ENCODE data around the gene ACTRT1.

The ACTRT1 gene

DNA sequence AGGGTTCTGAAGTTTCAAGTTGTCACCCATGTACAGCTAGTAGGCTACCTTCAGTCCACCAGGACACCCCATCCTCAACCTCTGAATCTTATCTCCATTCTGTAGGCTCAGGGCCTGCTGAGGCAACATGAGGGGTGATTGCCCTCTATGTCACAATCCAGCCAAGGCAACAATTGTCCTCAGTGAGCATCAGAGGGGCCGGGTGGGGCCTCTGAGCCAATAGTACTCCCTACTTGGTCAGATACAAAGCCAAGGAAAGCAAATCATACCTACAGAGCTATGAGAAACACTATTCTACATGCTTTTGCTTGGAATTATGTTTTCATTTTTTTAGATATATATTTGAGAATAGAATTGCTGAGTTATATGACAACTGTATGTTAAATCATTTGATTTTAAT, at the start of gene ACTRT1:
ACTRT1 (minus strand) TSS at position 101 of the 400 bp plus-strand sequence. CDS start 197 bp downstream, outside the sequence.
- H3K4me1 ChIP-seq (ENCODE audit: control insufficient read depth in 5 of 5, insufficient read depth in 5 of 5, low read length in 5 of 5): no peaks in the 10 kb centered on the region
- no peak within 1 kb of the TSS for H3K4me3 ChIP-seq (ENCODE audit: low read depth in 1 of 5, low read length in 5 of 5)
- H3K27ac ChIP-seq (ENCODE audit: low read depth, low read length): no peak within 1 kb of the TSS
- no peaks in the 10 kb centered on the region for H3K27me3 ChIP-seq (ENCODE audit: control insufficient read depth in 5 of 5, insufficient read depth in 4 of 5, low read length in 5 of 5)
- H3K9me3 ChIP-seq (ENCODE audit: control insufficient read depth in 5 of 5, low read length in 5 of 5): peaks cover 0 to 4% (median 0%) of the 10 kb centered on the region in 5 donors
- H3K36me3 ChIP-seq (ENCODE audit: control insufficient read depth in 5 of 5, insufficient read depth in 5 of 5, low read length in 5 of 5): no peaks in the 10 kb centered on the region
- no peak within 1 kb of the TSS for H3K9ac ChIP-seq (ENCODE audit: low read length in 5 of 5)

DNA sequence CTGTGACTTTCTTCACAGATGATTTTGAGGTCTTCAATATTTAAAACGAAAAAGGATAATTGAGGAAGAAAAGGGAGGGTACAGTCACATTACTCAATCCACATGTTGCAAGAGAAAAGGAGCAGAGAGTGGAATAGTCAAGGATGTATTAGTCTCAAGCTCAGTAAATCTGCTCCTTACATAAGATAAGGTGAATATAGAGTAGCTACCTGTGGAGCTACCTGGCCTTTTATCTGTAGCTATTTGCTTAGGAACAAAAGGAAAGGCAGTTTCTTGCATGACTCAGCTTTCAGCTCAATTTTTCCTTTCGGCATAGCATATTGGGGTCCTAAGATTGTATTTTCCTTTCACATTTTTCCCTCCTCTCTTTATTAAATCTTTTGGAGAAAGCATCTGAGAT, 26.3 kb upstream of the ACTRT1 start:
- no peak overlapping the region for H3K9ac ChIP-seq (ENCODE audit: low read length in 5 of 5)
- no peaks in the 10 kb centered on the region for H3K4me1 ChIP-seq (ENCODE audit: control insufficient read depth in 5 of 5, insufficient read depth in 5 of 5, low read length in 5 of 5)
- no peak overlapping the region for H3K27ac ChIP-seq (ENCODE audit: low read depth, low read length)
- H3K9me3 ChIP-seq (ENCODE audit: control insufficient read depth in 5 of 5, low read length in 5 of 5): no peaks in the 10 kb centered on the region
- H3K36me3 ChIP-seq (ENCODE audit: control insufficient read depth in 5 of 5, insufficient read depth in 5 of 5, low read length in 5 of 5): no peaks in the 10 kb centered on the region
- no peak overlapping the region for H3K4me3 ChIP-seq (ENCODE audit: low read depth in 1 of 5, low read length in 5 of 5)
- no peaks in the 10 kb centered on the region for H3K27me3 ChIP-seq (ENCODE audit: control insufficient read depth in 5 of 5, insufficient read depth in 4 of 5, low read length in 5 of 5)

DNA sequence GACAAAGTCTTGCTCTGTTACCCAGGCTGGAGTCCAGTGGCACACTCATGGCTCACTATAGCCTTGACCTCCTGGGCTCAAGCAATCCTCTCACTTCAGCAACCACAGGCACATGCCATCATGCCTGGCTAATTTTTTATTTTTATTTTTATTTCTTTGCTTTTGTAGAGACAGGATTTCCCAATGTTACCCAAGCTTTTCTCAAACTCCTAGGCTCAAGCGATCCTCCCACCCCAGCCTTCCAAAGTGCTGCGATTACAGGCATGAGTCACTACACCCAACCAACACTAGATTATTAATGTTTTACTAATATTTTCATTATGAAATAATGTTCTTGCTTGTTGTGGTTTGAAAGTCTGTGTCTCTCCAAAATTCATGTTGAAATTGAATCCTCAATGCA, 5.2 kb upstream of the ACTRT1 start:
- H3K36me3 ChIP-seq (ENCODE audit: control insufficient read depth in 5 of 5, insufficient read depth in 5 of 5, low read length in 5 of 5): no peaks in the 10 kb centered on the region
- H3K4me3 ChIP-seq (ENCODE audit: low read depth in 1 of 5, low read length in 5 of 5): no peak overlapping the region
- no peak overlapping the region for H3K27ac ChIP-seq (ENCODE audit: low read depth, low read length)
- H3K27me3 ChIP-seq (ENCODE audit: control insufficient read depth in 5 of 5, insufficient read depth in 4 of 5, low read length in 5 of 5): no peaks in the 10 kb centered on the region
- no peak overlapping the region for H3K9ac ChIP-seq (ENCODE audit: low read length in 5 of 5)
- H3K9me3 ChIP-seq (ENCODE audit: control insufficient read depth in 5 of 5, low read length in 5 of 5): no peaks in the 10 kb centered on the region
- H3K4me1 ChIP-seq (ENCODE audit: control insufficient read depth in 5 of 5, insufficient read depth in 5 of 5, low read length in 5 of 5): no peaks in the 10 kb centered on the region

DNA sequence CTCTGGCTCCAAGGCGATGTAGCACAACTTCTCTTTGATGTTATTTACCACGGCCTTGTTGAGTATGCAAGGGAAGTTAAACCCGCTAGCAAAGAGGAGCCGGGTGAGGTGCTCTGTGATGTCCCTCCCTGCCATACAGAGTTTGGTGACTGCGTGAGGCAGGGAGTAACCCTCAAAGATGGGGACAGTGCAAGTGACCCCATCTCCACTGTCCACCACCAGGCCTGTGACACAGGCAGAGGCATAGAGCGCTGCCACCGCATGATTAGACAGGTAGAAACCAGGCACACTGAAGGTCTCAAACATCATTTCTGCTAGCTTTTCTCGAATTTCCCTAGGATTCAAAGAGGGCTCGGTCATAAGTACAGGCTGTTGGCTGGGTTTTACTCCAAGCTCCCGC, 677 bp downstream of the ACTRT1 start:
- Histone ChIP-seq H3K27me3 (ENCODE audit: control insufficient read depth in 5 of 5, insufficient read depth in 4 of 5, low read length in 5 of 5) (no peaks in the 10 kb centered on the region), H3K36me3 (ENCODE audit: control insufficient read depth in 5 of 5, insufficient read depth in 5 of 5, low read length in 5 of 5) (no peaks in the 10 kb centered on the region), H3K9ac (ENCODE audit: low read length in 5 of 5) (no peak overlapping the region)

DNA sequence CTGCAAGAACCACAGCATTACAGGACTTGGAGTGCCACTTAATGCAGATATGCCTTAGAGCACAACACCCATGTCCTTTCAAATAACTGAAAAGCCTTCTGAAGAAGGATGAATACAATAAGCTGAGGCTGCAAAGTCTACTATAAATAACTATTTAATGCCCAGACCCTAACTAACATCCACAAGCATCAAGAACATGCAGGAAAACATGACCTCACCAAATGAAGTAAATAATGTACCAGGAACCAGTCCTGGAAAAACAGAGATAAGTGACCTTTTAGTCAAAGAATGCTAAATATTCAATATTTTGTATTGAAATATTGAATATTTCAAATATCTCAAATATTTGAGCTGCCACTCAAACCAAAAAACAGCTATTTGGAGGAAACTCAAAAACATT, 16.9 kb downstream of the ACTRT1 start:
- H3K4me1 ChIP-seq (ENCODE audit: control insufficient read depth in 5 of 5, insufficient read depth in 5 of 5, low read length in 5 of 5): no peaks in the 10 kb centered on the region
- no peak overlapping the region for H3K4me3 ChIP-seq (ENCODE audit: low read depth in 1 of 5, low read length in 5 of 5)
- H3K27me3 ChIP-seq (ENCODE audit: control insufficient read depth in 5 of 5, insufficient read depth in 4 of 5, low read length in 5 of 5): no peaks in the 10 kb centered on the region
- H3K27ac ChIP-seq (ENCODE audit: low read depth, low read length): no peak overlapping the region
- H3K36me3 ChIP-seq (ENCODE audit: control insufficient read depth in 5 of 5, insufficient read depth in 5 of 5, low read length in 5 of 5): no peaks in the 10 kb centered on the region
- H3K9me3 ChIP-seq (ENCODE audit: control insufficient read depth in 5 of 5, low read length in 5 of 5): no peaks in the 10 kb centered on the region
- no peak overlapping the region for H3K9ac ChIP-seq (ENCODE audit: low read length in 5 of 5)

More for the DNA sequence above, 677 bp downstream of the ACTRT1 start:
- no peak overlapping the region for H3K27ac ChIP-seq (ENCODE audit: low read depth, low read length)
- no peak overlapping the region for H3K4me3 ChIP-seq (ENCODE audit: low read depth in 1 of 5, low read length in 5 of 5)
- H3K9me3 ChIP-seq (ENCODE audit: control insufficient read depth in 5 of 5, low read length in 5 of 5): peaks cover 0 to 4% (median 0%) of the 10 kb centered on the region in 5 donors
- no peaks in the 10 kb centered on the region for H3K4me1 ChIP-seq (ENCODE audit: control insufficient read depth in 5 of 5, insufficient read depth in 5 of 5, low read length in 5 of 5)

GRCh38 chrX:128021566-128021965, 30.6 kb downstream of the ACTRT1 start:
- no peak overlapping the region for H3K27ac ChIP-seq (ENCODE audit: low read depth, low read length)
- no peaks in the 10 kb centered on the region for H3K9me3 ChIP-seq (ENCODE audit: control insufficient read depth in 5 of 5, low read length in 5 of 5)
- no peaks in the 10 kb centered on the region for H3K36me3 ChIP-seq (ENCODE audit: control insufficient read depth in 5 of 5, insufficient read depth in 5 of 5, low read length in 5 of 5)
- no peaks in the 10 kb centered on the region for H3K4me1 ChIP-seq (ENCODE audit: control insufficient read depth in 5 of 5, insufficient read depth in 5 of 5, low read length in 5 of 5)
- no peak overlapping the region for H3K9ac ChIP-seq (ENCODE audit: low read length in 5 of 5)
- H3K27me3 ChIP-seq (ENCODE audit: control insufficient read depth in 5 of 5, insufficient read depth in 4 of 5, low read length in 5 of 5): no peaks in the 10 kb centered on the region
- H3K4me3 ChIP-seq (ENCODE audit: low read depth in 1 of 5, low read length in 5 of 5): no peak overlapping the region

GRCh38 chrX:128020701-128021100, 31.5 kb downstream of the ACTRT1 start:
- H3K9ac ChIP-seq (ENCODE audit: low read length in 5 of 5): no peak overlapping the region
- no peaks in the 10 kb centered on the region for H3K9me3 ChIP-seq (ENCODE audit: control insufficient read depth in 5 of 5, low read length in 5 of 5)
- no peaks in the 10 kb centered on the region for H3K36me3 ChIP-seq (ENCODE audit: control insufficient read depth in 5 of 5, insufficient read depth in 5 of 5, low read length in 5 of 5)
- H3K4me1 ChIP-seq (ENCODE audit: control insufficient read depth in 5 of 5, insufficient read depth in 5 of 5, low read length in 5 of 5): no peaks in the 10 kb centered on the region
- H3K27ac ChIP-seq (ENCODE audit: low read depth, low read length): no peak overlapping the region
- no peaks in the 10 kb centered on the region for H3K27me3 ChIP-seq (ENCODE audit: control insufficient read depth in 5 of 5, insufficient read depth in 4 of 5, low read length in 5 of 5)
- H3K4me3 ChIP-seq (ENCODE audit: low read depth in 1 of 5, low read length in 5 of 5): no peak overlapping the region

DNA sequence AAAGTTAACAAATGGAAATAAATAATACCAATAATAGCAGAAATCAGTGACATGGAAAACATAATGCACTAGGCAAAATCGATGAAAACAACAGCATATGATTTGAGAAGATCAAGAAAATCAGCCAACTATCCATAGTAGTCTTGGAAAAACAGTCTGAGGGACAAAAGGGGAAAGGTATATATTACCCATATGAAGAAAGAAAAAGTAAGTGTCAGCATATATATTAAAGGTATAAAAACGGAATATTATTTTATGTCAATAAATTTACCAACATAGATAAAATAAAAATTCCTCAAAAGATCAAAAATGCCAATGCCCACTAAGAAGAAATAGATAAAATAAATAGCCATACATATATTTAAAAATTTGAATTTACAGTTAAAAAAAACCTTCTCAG, 33.0 kb downstream of the ACTRT1 start:
- Histone ChIP-seq H3K4me1 (ENCODE audit: control insufficient read depth in 5 of 5, insufficient read depth in 5 of 5, low read length in 5 of 5) (no peaks in the 10 kb centered on the region), H3K27me3 (ENCODE audit: control insufficient read depth in 5 of 5, insufficient read depth in 4 of 5, low read length in 5 of 5) (no peaks in the 10 kb centered on the region), H3K9ac (ENCODE audit: low read length in 5 of 5) (no peak overlapping the region), H3K36me3 (ENCODE audit: control insufficient read depth in 5 of 5, insufficient read depth in 5 of 5, low read length in 5 of 5) (no peaks in the 10 kb centered on the region), H3K27ac (ENCODE audit: low read depth, low read length) (no peak overlapping the region), H3K9me3 (ENCODE audit: control insufficient read depth in 5 of 5, low read length in 5 of 5) (peaks cover 0 to 5% (median 0%) of the 10 kb centered on the region in 5 donors), H3K4me3 (ENCODE audit: low read depth in 1 of 5, low read length in 5 of 5) (no peak overlapping the region)

- H3K9me3 ChIP-seq (ENCODE audit: control insufficient read depth in 5 of 5, low read length in 5 of 5): peaks cover 0 to 5% (median 0%) of the 10 kb centered on the region in 5 donors
- H3K4me3 ChIP-seq (ENCODE audit: low read depth in 1 of 5, low read length in 5 of 5): no peak overlapping the region
These were observed 40.2 kb downstream of the ACTRT1 start for GRCh38 chrX:128012015-128012414.

DNA sequence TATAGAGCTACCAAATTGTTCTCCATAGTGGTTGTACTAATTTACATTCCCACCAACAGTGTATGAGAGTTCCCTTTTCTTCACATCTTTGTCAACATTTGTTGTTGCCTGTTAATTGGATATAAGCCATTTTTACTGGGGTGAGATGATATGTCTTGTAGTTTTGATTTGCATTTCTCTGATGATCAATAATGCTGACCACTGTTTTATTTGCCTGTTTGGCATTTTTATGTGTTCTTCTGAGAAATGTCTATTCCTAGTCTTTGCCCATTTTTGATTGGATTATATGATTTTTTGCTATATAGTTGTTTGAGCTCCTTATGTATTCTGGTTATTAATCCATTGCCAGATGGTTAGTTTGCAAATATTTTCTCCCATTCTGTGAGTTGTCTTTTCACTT, 44.3 kb downstream of the ACTRT1 start:
- Histone ChIP-seq H3K9me3 (ENCODE audit: control insufficient read depth in 5 of 5, low read length in 5 of 5) (no peaks in the 10 kb centered on the region), H3K4me3 (ENCODE audit: low read depth in 1 of 5, low read length in 5 of 5) (no peak overlapping the region), H3K4me1 (ENCODE audit: control insufficient read depth in 5 of 5, insufficient read depth in 5 of 5, low read length in 5 of 5) (no peaks in the 10 kb centered on the region), H3K9ac (ENCODE audit: low read length in 5 of 5) (no peak overlapping the region), H3K27me3 (ENCODE audit: control insufficient read depth in 5 of 5, insufficient read depth in 4 of 5, low read length in 5 of 5) (no peaks in the 10 kb centered on the region), H3K36me3 (ENCODE audit: control insufficient read depth in 5 of 5, insufficient read depth in 5 of 5, low read length in 5 of 5) (no peaks in the 10 kb centered on the region), H3K27ac (ENCODE audit: low read depth, low read length) (no peak overlapping the region)

More at GRCh38 chrX:128012015-128012414, 40.2 kb downstream of the ACTRT1 start:
- no peak overlapping the region for H3K27ac ChIP-seq (ENCODE audit: low read depth, low read length)
- H3K36me3 ChIP-seq (ENCODE audit: control insufficient read depth in 5 of 5, insufficient read depth in 5 of 5, low read length in 5 of 5): no peaks in the 10 kb centered on the region
- H3K4me1 ChIP-seq (ENCODE audit: control insufficient read depth in 5 of 5, insufficient read depth in 5 of 5, low read length in 5 of 5): no peaks in the 10 kb centered on the region
- H3K9ac ChIP-seq (ENCODE audit: low read length in 5 of 5): no peak overlapping the region
- no peaks in the 10 kb centered on the region for H3K27me3 ChIP-seq (ENCODE audit: control insufficient read depth in 5 of 5, insufficient read depth in 4 of 5, low read length in 5 of 5)
